LNCAP (cell line): ENCODE data around the gene CACNG4.

Experiments used
- TF ChIP-seq, protein P1 (sequence below): fragments of 450-650 bp; IDR thresholded peaks from 2 replicates; pipeline ENCODE4 v1.5.1; 2017; ENCODE audit warnings: mild to moderate bottlenecking

CACNG4 gene

DNA sequence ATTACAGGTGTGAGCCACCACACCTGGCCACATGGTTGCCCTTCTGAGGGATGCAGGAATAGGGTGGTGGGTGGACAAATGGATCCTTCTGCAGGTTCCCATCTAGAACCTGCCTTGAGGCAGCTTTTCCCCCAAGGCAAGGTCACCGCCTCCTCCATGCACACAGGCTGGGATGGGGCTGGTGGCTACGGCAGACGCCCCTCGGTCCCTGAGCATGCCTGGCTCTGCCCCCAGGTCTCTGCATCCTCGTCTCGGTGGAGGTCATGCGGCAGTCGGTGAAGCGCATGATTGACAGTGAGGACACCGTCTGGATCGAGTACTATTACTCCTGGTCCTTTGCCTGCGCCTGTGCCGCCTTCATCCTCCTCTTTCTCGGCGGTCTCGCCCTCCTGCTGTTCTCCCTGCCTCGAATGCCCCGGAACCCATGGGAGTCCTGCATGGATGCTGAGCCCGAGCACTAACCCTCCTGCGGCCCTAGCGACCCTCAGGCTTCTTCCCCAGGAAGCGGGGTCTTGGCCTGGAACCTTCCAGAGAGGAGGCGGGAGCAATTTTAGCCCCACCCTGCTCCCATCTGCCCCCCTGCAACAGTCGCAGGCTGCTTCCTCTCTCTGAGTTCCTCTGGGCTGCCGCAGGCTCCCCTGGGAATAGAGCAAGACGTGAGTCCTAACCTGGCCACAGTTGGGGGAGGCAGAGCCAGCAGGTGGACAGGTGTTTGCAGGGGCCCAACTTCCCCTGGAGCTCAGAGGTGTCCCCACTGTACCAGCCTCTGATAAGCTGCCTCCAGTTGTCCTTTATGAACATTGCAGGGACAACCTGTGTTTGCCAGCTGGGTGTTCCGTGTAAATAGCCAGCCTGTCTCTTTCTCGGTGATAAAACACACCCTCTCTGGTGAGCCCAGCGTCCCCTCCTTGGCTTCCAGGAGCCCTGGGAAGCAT, 91.6 kb downstream of the CACNG4 start:
- TF ChIP-seq, protein P1, sequence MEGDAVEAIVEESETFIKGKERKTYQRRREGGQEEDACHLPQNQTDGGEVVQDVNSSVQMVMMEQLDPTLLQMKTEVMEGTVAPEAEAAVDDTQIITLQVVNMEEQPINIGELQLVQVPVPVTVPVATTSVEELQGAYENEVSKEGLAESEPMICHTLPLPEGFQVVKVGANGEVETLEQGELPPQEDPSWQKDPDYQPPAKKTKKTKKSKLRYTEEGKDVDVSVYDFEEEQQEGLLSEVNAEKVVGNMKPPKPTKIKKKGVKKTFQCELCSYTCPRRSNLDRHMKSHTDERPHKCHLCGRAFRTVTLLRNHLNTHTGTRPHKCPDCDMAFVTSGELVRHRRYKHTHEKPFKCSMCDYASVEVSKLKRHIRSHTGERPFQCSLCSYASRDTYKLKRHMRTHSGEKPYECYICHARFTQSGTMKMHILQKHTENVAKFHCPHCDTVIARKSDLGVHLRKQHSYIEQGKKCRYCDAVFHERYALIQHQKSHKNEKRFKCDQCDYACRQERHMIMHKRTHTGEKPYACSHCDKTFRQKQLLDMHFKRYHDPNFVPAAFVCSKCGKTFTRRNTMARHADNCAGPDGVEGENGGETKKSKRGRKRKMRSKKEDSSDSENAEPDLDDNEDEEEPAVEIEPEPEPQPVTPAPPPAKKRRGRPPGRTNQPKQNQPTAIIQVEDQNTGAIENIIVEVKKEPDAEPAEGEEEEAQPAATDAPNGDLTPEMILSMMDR: no peak

GRCh38 chr17:67056746-67057490, 92.4 kb downstream of the CACNG4 start:
- TF ChIP-seq, protein P1: no peak

- TF ChIP-seq, protein P1: no peak
Observed at GRCh38 chr17:67058036-67058435, 93.5 kb downstream of the CACNG4 start.

GRCh38 chr17:67059372-67059771, 94.9 kb downstream of the CACNG4 start:
- TF ChIP-seq, protein P1: no peak

GRCh38 chr17:67063141-67063540, 98.6 kb downstream of the CACNG4 start:
- TF ChIP-seq, protein P1: no peak

- TF ChIP-seq, protein P1: no peak
Observed at GRCh38 chr17:67066717-67067116, 102.2 kb downstream of the CACNG4 start.

DNA sequence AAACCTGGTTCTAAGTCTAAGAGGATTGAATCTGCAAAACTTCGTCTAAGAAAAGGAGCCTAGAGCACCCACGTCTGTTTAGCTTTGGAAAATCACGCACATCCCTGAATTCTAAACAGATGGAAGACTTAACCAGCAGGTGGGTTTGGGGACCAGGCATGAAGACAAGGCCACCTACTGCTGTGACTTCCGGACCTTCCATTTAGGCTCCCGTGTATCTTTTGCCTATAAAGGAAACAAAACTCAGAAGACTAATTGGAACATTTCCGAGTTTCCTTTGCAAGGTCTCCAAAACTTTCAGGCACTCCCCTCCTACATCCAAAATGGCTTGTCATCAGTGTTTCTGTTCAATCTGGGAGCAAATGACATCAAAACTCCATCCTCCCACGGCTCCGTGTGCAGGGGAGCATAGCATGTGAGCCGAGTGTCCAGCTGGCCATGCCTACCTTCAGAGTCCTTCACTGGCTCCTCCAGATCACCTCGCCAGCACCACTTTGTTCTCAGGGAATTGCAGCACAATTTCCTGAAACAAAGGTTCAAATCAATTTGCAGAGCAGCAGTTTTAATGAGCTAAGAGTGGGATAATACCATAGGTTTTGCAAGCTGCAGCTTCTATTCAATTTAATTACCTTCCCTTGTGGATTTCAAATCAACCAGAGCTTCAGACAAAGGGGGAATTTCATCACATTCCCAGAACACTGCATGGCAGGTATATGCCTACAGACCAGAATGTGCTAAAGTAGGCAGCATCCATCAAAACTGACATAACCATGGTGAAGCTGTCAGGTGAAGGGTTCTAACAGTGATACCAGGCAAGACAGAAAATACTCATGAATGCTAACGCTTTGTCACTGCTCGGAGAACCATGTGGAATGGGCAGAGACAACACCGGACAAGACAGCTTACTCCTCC, 103.3 kb downstream of the CACNG4 start:
- TF ChIP-seq, protein P1: no peak
